Measurements from ENCODE around the gene CEP112. TPM values are rescaled to one million over a fixed set of nuclear protein-coding genes. Genes with fewer than 3 reads are reported as not detected.

CEP112 gene
- total RNA-seq, 1 experiment from 2014 or later = 5.4 TPM

DNA sequence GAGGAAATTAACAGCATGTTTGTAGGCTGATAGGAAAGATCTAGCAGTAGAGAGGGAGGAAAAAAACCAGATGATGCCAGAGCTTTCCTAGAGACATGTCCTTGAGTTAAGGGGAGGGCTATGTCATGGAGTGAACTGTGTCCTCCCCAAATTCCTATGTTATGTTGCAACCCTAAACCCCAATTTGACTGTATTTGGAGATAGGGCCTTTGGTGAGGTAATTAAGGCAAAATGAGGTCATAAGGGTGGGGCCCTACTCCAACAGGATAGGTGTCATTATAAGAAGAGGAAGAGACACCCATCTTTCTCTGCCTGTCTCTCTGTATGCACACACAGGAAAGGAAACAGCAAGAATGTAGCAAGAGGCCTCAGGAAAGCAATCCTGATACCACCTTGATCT is 435.2 kb downstream of the CEP112 start:
- no peak overlapping the region for H3K27ac Mint-ChIP-seq (ENCODE audit: unreplicated experiment)
- H3K27me3 Mint-ChIP-seq (ENCODE audit: unreplicated experiment) = no peaks in the 10 kb centered on the region
- H3K4me1 Mint-ChIP-seq (ENCODE audit: low read depth, unreplicated experiment) = peaks cover 3% of the 10 kb centered on the region
- no peak overlapping the region for H3K4me3 Mint-ChIP-seq (ENCODE audit: low read depth, unreplicated experiment)
- CTCF ChIA-PET = no interaction called here
- no peaks in the 10 kb centered on the region for H3K9me3 Mint-ChIP-seq (ENCODE audit: low read depth, unreplicated experiment)
- H3K36me3 Mint-ChIP-seq (ENCODE audit: insufficient read depth, unreplicated experiment) = no peaks in the 10 kb centered on the region
- intact Hi-C loops (cut with micrococcal nuclease; ENCODE audit: unreplicated experiment) = no loop called here
- BruUV-seq (replicated peaks) = no TSS peak
- TF ChIP-seq, protein P1, sequence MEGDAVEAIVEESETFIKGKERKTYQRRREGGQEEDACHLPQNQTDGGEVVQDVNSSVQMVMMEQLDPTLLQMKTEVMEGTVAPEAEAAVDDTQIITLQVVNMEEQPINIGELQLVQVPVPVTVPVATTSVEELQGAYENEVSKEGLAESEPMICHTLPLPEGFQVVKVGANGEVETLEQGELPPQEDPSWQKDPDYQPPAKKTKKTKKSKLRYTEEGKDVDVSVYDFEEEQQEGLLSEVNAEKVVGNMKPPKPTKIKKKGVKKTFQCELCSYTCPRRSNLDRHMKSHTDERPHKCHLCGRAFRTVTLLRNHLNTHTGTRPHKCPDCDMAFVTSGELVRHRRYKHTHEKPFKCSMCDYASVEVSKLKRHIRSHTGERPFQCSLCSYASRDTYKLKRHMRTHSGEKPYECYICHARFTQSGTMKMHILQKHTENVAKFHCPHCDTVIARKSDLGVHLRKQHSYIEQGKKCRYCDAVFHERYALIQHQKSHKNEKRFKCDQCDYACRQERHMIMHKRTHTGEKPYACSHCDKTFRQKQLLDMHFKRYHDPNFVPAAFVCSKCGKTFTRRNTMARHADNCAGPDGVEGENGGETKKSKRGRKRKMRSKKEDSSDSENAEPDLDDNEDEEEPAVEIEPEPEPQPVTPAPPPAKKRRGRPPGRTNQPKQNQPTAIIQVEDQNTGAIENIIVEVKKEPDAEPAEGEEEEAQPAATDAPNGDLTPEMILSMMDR (IDR thresholded peaks at IDR 0.05; ENCODE audit: unreplicated experiment) = no peak
- DNase-seq = no peak

DNA sequence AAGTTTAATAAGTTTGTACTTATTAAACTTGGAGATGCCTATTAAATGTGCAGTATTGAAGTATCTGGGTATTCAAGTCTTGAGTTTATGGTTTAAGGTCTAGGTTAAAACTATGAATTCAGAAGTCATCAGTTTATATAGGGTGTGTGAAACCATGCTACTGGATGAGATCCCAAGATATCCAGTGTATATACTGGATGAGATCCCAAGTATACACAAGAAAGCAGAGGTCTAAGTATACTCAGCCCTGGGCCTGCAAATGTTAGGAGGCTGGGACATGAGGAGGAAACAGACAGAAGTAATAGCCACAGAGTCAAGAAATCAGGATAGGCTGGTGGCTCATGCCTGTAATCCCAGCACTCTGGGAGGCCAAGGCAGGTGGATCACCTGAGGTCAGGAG is 436.1 kb downstream of the CEP112 start:
- CTCF ChIA-PET = no interaction called here
- H3K27ac Mint-ChIP-seq (ENCODE audit: unreplicated experiment) = no peak overlapping the region
- intact Hi-C loops (cut with micrococcal nuclease; ENCODE audit: unreplicated experiment) = no loop called here
- peaks cover 13% of the 10 kb centered on the region for H3K4me1 Mint-ChIP-seq (ENCODE audit: low read depth, unreplicated experiment)
- H3K4me3 Mint-ChIP-seq (ENCODE audit: low read depth, unreplicated experiment) = no peak overlapping the region
- peaks cover under 1% of the 10 kb centered on the region for H3K36me3 Mint-ChIP-seq (ENCODE audit: insufficient read depth, unreplicated experiment)
- H3K27me3 Mint-ChIP-seq (ENCODE audit: unreplicated experiment) = no peaks in the 10 kb centered on the region
- no peak for DNase-seq
- TF ChIP-seq, protein P1 (IDR thresholded peaks at IDR 0.05; ENCODE audit: unreplicated experiment) = no peak
- BruUV-seq (replicated peaks) = no TSS peak
- H3K9me3 Mint-ChIP-seq (ENCODE audit: low read depth, unreplicated experiment) = no peaks in the 10 kb centered on the region

GRCh38 chr17:65754630-65755029 is 437.3 kb downstream of the CEP112 start:
- no peaks in the 10 kb centered on the region for H3K9me3 Mint-ChIP-seq (ENCODE audit: low read depth, unreplicated experiment)
- no peaks in the 10 kb centered on the region for H3K27me3 Mint-ChIP-seq (ENCODE audit: unreplicated experiment)
- peaks cover 4% of the 10 kb centered on the region for H3K36me3 Mint-ChIP-seq (ENCODE audit: insufficient read depth, unreplicated experiment)
- TF ChIP-seq, protein P1 (IDR thresholded peaks at IDR 0.05; ENCODE audit: unreplicated experiment) = no peak
- no TSS peak for BruUV-seq (replicated peaks)
- no peak overlapping the region for H3K4me3 Mint-ChIP-seq (ENCODE audit: low read depth, unreplicated experiment)
- no peak for DNase-seq
- CTCF ChIA-PET = no interaction called here
- no peak overlapping the region for H3K27ac Mint-ChIP-seq (ENCODE audit: unreplicated experiment)
- peaks cover 17% of the 10 kb centered on the region for H3K4me1 Mint-ChIP-seq (ENCODE audit: low read depth, unreplicated experiment)
- intact Hi-C loops (cut with micrococcal nuclease; ENCODE audit: unreplicated experiment) = no loop called here

GRCh38 chr17:65754081-65754480 is 437.9 kb downstream of the CEP112 start:
- H3K27ac Mint-ChIP-seq (ENCODE audit: unreplicated experiment) = no peak overlapping the region
- BruUV-seq (replicated peaks) = no TSS peak
- TF ChIP-seq, protein P1 (IDR thresholded peaks at IDR 0.05; ENCODE audit: unreplicated experiment) = no peak
- CTCF ChIA-PET = no interaction called here
- no peak overlapping the region for H3K4me3 Mint-ChIP-seq (ENCODE audit: low read depth, unreplicated experiment)
- DNase-seq = no peak
- no peaks in the 10 kb centered on the region for H3K9me3 Mint-ChIP-seq (ENCODE audit: low read depth, unreplicated experiment)
- H3K27me3 Mint-ChIP-seq (ENCODE audit: unreplicated experiment) = no peaks in the 10 kb centered on the region
- peaks cover 4% of the 10 kb centered on the region for H3K36me3 Mint-ChIP-seq (ENCODE audit: insufficient read depth, unreplicated experiment)
- peaks cover 17% of the 10 kb centered on the region for H3K4me1 Mint-ChIP-seq (ENCODE audit: low read depth, unreplicated experiment)
- intact Hi-C loops (cut with micrococcal nuclease; ENCODE audit: unreplicated experiment) = no loop called here

Data from Calu3 (cell line).